HCT116 (cell line): ENCODE results near the gene ZNF536. TPM values are rescaled to one million over a fixed set of nuclear protein-coding genes. Genes with fewer than 3 reads are reported as not detected.

ENCODE experiments used
- ATAC-seq: fragments of 200-7000 bp; cut with Tn5 transposase; 2 replicates; pipeline ENCODE4 v1.9.1; 2020; ENCODE audit warnings: mild to moderate bottlenecking, moderate library complexity
- BruUV-seq: library from RNA; stranded (reverse); fragments of 400-500 nt; replicated peaks from 2 replicates; lab custom pipeline; 2021; lab: Mats Ljungman, UMichigan
- CTCF ChIA-PET: fragments of 300-600 bp; sonication (Branson Sonifier 250); formaldehyde crosslinking; loops from one replicate; lab custom pipeline; 2021; ENCODE audit warnings: antibody characterized with exemption; lab: Charles Lee
- POLR2A ChIA-PET: fragments of 300-600, 350-600 bp; sonication (Branson Sonifier 250); formaldehyde crosslinking; loops from one replicate; lab custom pipeline; 2021; ENCODE audit warnings: antibody characterized with exemption; lab: Charles Lee
- RAD21 ChIA-PET, 2 experiments: fragments of 300-600 bp; sonication (Branson Sonifier 250); formaldehyde crosslinking; loops; one replicate each; lab custom pipeline; 2023; ENCODE audit warnings: low total read pairs in 2 of 2; ENCODE audit not compliant: uncharacterized antibody in 2 of 2, unreplicated experiment in 2 of 2, low non-redundant PET in 1 of 2; lab: Charles Lee
- DNase-seq: peaks from one replicate; pipeline ENCODE4 v3.0.0-alpha.2; 2010; ENCODE audit warnings: low read depth, low spot score
- H2AFZ ChIP-seq: fragments of 200-600 bp; shearing (Covaris generic), sonication (generic); 2 replicates; pipeline ENCODE4 v1.6.1; 2017; ENCODE audit warnings: low read depth, mixed run types, mixed read lengths, antibody characterized with exemption, low read length; ENCODE audit not compliant: poor library complexity, severe bottlenecking
- H3K27ac ChIP-seq: 2 replicates; pipeline ENCODE4 v1.5.1; 2012; ENCODE audit warnings: low read depth, low read length
- H3K27me3 ChIP-seq: fragments of 200-600 bp; sonication (generic); 2 replicates; pipeline ENCODE4 v1.6.1; 2016; ENCODE audit warnings: mixed run types, low read length, mixed read lengths; ENCODE audit not compliant: insufficient read depth
- H3K36me3 ChIP-seq, 2 experiments: fragments of 200-500 bp in 1 of 2; fragments of 200-600 bp in 1 of 2; sonication (Bioruptor generic) in 1 of 2; sonication (generic) in 1 of 2; 2 replicates each; pipeline versions ENCODE4 v1.5.1 to v1.6.1; 2014 to 2016; ENCODE audit warnings: low read length in 2 of 2, inconsistent platforms in 1 of 2, mixed read lengths in 1 of 2, mixed run types in 1 of 2; ENCODE audit not compliant: insufficient read depth in 2 of 2, control insufficient read depth in 1 of 2
- H3K4me1 ChIP-seq, 2 experiments: fragments of 200-600 bp in 1 of 2; sonication (generic) in 1 of 2; 2 replicates each; pipeline versions ENCODE4 v1.5.1 to v1.6.1; 2012 to 2017; ENCODE audit warnings: low read length in 2 of 2, inconsistent platforms in 1 of 2, mild to moderate bottlenecking in 1 of 2, mixed read lengths in 1 of 2, mixed run types in 1 of 2, moderate library complexity in 1 of 2; ENCODE audit not compliant: insufficient read depth in 2 of 2, control insufficient read depth in 1 of 2
- H3K4me2 ChIP-seq: fragments of 200-600 bp; sonication (generic); 2 replicates; pipeline ENCODE4 v1.6.1; 2017; ENCODE audit warnings: mixed run types, low read length, mixed read lengths
- H3K4me3 ChIP-seq, 2 experiments: fragments of 200-600 bp in 1 of 2; sonication (generic) in 1 of 2; replicated peaks in 1 of 2; 2 replicates each; pipeline ENCODE4 v1.5.1; 2011 to 2016; ENCODE audit warnings: low read length in 2 of 2, control low read depth in 1 of 2, low read depth in 1 of 2, mild to moderate bottlenecking in 1 of 2, mixed read lengths in 1 of 2, mixed run types in 1 of 2
- H3K79me2 ChIP-seq: fragments of 200-600 bp; sonication (generic); 2 replicates; pipeline ENCODE4 v1.6.1; 2017; ENCODE audit warnings: mild to moderate bottlenecking, mixed run types, low read length, moderate library complexity, mixed read lengths; ENCODE audit not compliant: insufficient read depth
- H3K9ac ChIP-seq: fragments of 200-600 bp; sonication (generic); 2 replicates; pipeline ENCODE4 v1.6.1; 2016; ENCODE audit warnings: low read length, mixed read lengths
- H3K9me2 ChIP-seq: fragments of 200-600 bp; sonication (generic), shearing (Covaris generic); 2 replicates; pipeline ENCODE4 v1.6.1; 2017; ENCODE audit warnings: mixed run types, mild to moderate bottlenecking, moderate library complexity; ENCODE audit not compliant: insufficient read depth
- H3K9me3 ChIP-seq, 2 experiments: fragments of 200-500 bp in 1 of 2; fragments of 200-600 bp in 1 of 2; sonication (Bioruptor generic) in 1 of 2; sonication (generic) in 1 of 2; 2 replicates each; pipeline ENCODE4 v1.6.1; 2014 to 2017; ENCODE audit warnings: low read length in 2 of 2, mixed read lengths in 2 of 2, inconsistent platforms in 1 of 2, low read depth in 1 of 2, mild to moderate bottlenecking in 1 of 2, mixed run types in 1 of 2, moderate library complexity in 1 of 2; ENCODE audit not compliant: control insufficient read depth in 1 of 2, insufficient read depth in 1 of 2
- H4K20me1 ChIP-seq: fragments of 200-600 bp; sonication (generic), shearing (Covaris generic); 2 replicates; pipeline ENCODE4 v1.6.1; 2017; ENCODE audit warnings: mixed run types, mild to moderate bottlenecking, moderate library complexity; ENCODE audit not compliant: insufficient read depth
- CBX3 ChIP-seq: IDR thresholded peaks from 2 replicates; pipeline ENCODE4 v1.6.1; 2012; ENCODE audit warnings: low read depth
- CEBPB ChIP-seq: IDR thresholded peaks from 2 replicates; pipeline ENCODE4 v1.6.1; 2012; ENCODE audit warnings: low read depth
- ELF1 ChIP-seq: IDR thresholded peaks from 2 replicates; pipeline ENCODE4 v1.6.1; 2012; ENCODE audit warnings: low read depth, borderline replicate concordance
- EZH2 ChIP-seq: fragments of 200-600 bp; sonication (generic); IDR thresholded peaks from 2 replicates; pipeline ENCODE4 v1.6.1; 2017; ENCODE audit warnings: antibody characterized with exemption, mixed run types
- FOSL1 ChIP-seq: IDR thresholded peaks from 2 replicates; pipeline ENCODE4 v1.6.1; 2012; ENCODE audit warnings: low read depth
- JUND ChIP-seq: IDR thresholded peaks from 2 replicates; pipeline ENCODE4 v1.6.1; 2012
- POLR2AphosphoS5 ChIP-seq: IDR thresholded peaks from 2 replicates; pipeline ENCODE4 v1.6.1; 2011; ENCODE audit warnings: mild to moderate bottlenecking, low read depth, low read length, moderate library complexity
- RAD21 ChIP-seq: IDR thresholded peaks from 2 replicates; pipeline ENCODE4 v1.6.1; 2012; ENCODE audit warnings: low read depth, mild to moderate bottlenecking
- SIN3A ChIP-seq: IDR thresholded peaks from 2 replicates; pipeline ENCODE4 v1.6.1; 2012; ENCODE audit warnings: low read depth
- SP1 ChIP-seq: IDR thresholded peaks from 2 replicates; pipeline ENCODE4 v1.6.1; 2012; ENCODE audit warnings: low read depth
- TCF7L2 ChIP-seq: IDR thresholded peaks from 2 replicates; pipeline ENCODE4 v1.7.0; 2011; ENCODE audit warnings: borderline replicate concordance, inconsistent platforms; ENCODE audit not compliant: insufficient read depth, insufficient read length; ENCODE audit errors: extremely low read depth
- YY1 ChIP-seq: IDR thresholded peaks from 2 replicates; pipeline ENCODE4 v1.6.1; 2011; ENCODE audit warnings: low read length, low read depth, moderate library complexity, mild to moderate bottlenecking; ENCODE audit not compliant: insufficient replicate concordance; ENCODE audit errors: extremely low read depth
- ZFX ChIP-seq: fragments of 450-650 bp; IDR thresholded peaks from 2 replicates; pipeline ENCODE4 v1.6.1; 2017
- intact Hi-C: fragments of 100-400 bp; cut with micrococcal nuclease; formaldehyde crosslinking; loops from 2 replicates; pipeline ENCODE4 v1.10.0; 2022
- total RNA-seq: library from RNA; stranded (reverse); gene quantifications from one replicate; pipeline ENCODE4 v1.2.1, GENCODE V29; 2021; ENCODE audit not compliant: unreplicated experiment

ZNF536 gene
- total RNA-seq, 1 experiment from 2014 or later, result not detected

DNA sequence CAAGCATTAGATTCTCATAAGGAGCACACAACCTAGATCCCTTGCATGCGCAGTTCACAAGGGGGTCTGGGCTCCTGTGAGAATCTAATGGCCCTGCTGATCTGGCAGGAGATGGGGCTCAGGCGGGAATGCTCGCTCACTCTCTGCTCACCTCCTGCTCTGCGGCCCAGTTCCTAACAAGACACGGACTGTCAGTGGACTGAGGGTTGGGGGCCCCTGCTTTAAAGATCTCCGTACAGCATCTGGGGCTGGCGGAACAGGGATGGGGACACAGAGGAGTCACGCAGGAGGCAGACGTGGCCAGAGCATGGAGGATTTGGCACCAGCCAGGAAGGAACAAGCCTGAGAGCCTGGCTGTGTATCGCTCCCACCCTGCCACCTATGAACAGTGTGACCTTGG is 37.3 kb upstream of the ZNF536 start:
- no peak overlapping the region for H3K9ac ChIP-seq
- H3K36me3 ChIP-seq, result no peaks in the 10 kb centered on the region
- H3K9me3 ChIP-seq, result no peaks in the 10 kb centered on the region
- no peak for ATAC-seq
- no peaks in the 10 kb centered on the region for H3K4me1 ChIP-seq
- intact Hi-C loops, result no loop called here
- H3K27ac ChIP-seq, result no peak overlapping the region
- RAD21 ChIA-PET, result no interaction called here
- BruUV-seq, result no TSS peak
- TF ChIP-seq TCF7L2, result no peak
- TF ChIP-seq RAD21, result no peak
- no peak for TF ChIP-seq CBX3
- TF ChIP-seq SIN3A, result no peak
- TF ChIP-seq SP1, result no peak
- TF ChIP-seq ELF1, result no peak
- TF ChIP-seq YY1, result no peak
- no peak for TF ChIP-seq JUND
- no peak for TF ChIP-seq CEBPB
- TF ChIP-seq, all 23 proteins: peak for 0
- POLR2A ChIA-PET, result no interaction called here
- H3K79me2 ChIP-seq, result no peaks in the 10 kb centered on the region
- no peak overlapping the region for H3K4me3 ChIP-seq
- DNase-seq, result no peak
- no peaks in the 10 kb centered on the region for H4K20me1 ChIP-seq
- CTCF ChIA-PET, result no interaction called here
- H3K27me3 ChIP-seq, result peaks cover 4% of the 10 kb centered on the region; the same call in 1 of the 2 replicates
- no peak overlapping the region for H2AFZ ChIP-seq
- H3K4me2 ChIP-seq, result no peak overlapping the region
- H3K9me2 ChIP-seq, result no peaks in the 10 kb centered on the region

DNA sequence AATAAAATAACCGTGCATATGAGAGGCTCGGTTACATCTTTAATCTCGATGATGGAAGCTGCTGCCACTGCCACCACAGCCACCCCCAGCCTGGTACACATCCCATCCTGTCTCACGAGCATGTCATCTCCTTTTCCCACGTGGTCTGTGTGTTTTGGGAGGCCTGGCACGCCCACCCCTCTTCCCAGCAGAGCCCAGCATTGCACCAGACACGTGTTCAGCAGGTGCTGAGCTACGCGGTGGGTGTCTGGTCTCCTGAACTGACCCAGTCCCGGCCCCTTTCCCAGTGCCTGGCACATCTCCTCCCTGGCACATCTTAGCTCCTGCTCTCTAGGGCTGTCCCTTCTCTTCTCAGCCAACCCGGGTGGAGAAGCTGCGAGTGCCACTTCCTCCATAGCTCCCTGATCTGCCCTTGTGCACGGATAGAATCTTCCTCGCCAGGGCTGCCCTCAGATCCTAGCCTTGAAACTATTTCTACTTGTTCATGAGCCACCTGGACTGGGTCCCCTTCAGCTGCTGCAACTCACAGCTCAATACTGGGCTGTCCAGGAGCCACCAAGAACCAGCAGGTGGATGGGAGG is 36.8 kb upstream of the ZNF536 start:
- Histone ChIP-seq H3K9me3 (no peaks in the 10 kb centered on the region), H2AFZ (no peak overlapping the region), H3K9me2 (no peaks in the 10 kb centered on the region), H3K9ac (no peak overlapping the region), H3K4me1 (no peaks in the 10 kb centered on the region), H4K20me1 (no peaks in the 10 kb centered on the region), H3K4me2 (no peak overlapping the region), H3K4me3 (no peak overlapping the region), H3K27ac (no peak overlapping the region), H3K79me2 (no peaks in the 10 kb centered on the region), H3K36me3 (no peaks in the 10 kb centered on the region), H3K27me3 (peaks cover 9% of the 10 kb centered on the region; the same call in 1 of the 2 replicates)
- ChIA-PET RAD21 (no interaction called here), POLR2A (no interaction called here), CTCF (no interaction called here)
- intact Hi-C loops, result no loop called here
- no peak for ATAC-seq
- no TSS peak for BruUV-seq
- TF ChIP-seq FOSL1 (no peak), RAD21 (no peak), ZFX (no peak), CEBPB (no peak), YY1 (no peak), EZH2 (no peak), POLR2AphosphoS5 (no peak)
- DNase-seq, result no peak
